ENCODE results near the gene IGF2BP2.
"Not testable (repeated sequence)": the region's sequence is repeated elsewhere in the genome, so short reads cannot be mapped to it uniquely, and the experiment has no call there.

IGF2BP2 gene

GRCh38 chr3:185715091-185715490 lies 109.8 kb downstream of the IGF2BP2 start:
- no peak for DNase-seq (ENCODE audit: low read depth in 2 of 2)

- no peak for DNase-seq (ENCODE audit: low read depth in 2 of 2)
Observed at GRCh38 chr3:185714085-185714484, 110.8 kb downstream of the IGF2BP2 start.

- DNase-seq (ENCODE audit: low read depth in 2 of 2): no peak
Observed at GRCh38 chr3:185713015-185713414, 111.8 kb downstream of the IGF2BP2 start.

- no peak for DNase-seq (ENCODE audit: low read depth in 2 of 2)
Observed at GRCh38 chr3:185712337-185712736, 112.5 kb downstream of the IGF2BP2 start.

GRCh38 chr3:185711255-185711870 lies 113.5 kb downstream of the IGF2BP2 start:
- no peak for DNase-seq (ENCODE audit: low read depth in 2 of 2)

- DNase-seq (ENCODE audit: low read depth in 2 of 2): no peak
Observed at GRCh38 chr3:185709251-185709955, 115.4 kb downstream of the IGF2BP2 start.

- no peak for DNase-seq (ENCODE audit: low read depth in 2 of 2)
Observed at GRCh38 chr3:185708392-185708791, 116.5 kb downstream of the IGF2BP2 start.

- no peak for DNase-seq (ENCODE audit: low read depth in 2 of 2)
Observed at GRCh38 chr3:185705498-185705897, 119.3 kb downstream of the IGF2BP2 start.

GRCh38 chr3:185702262-185703225 lies 122.3 kb downstream of the IGF2BP2 start:
- no peak for DNase-seq (ENCODE audit: low read depth in 2 of 2)

GRCh38 chr3:185701611-185702261 lies 123.1 kb downstream of the IGF2BP2 start:
- DNase-seq (ENCODE audit: low read depth in 2 of 2): no peak

GRCh38 chr3:185699927-185700326 lies 124.9 kb downstream of the IGF2BP2 start:
- no peak for DNase-seq (ENCODE audit: low read depth in 2 of 2)

- DNase-seq (ENCODE audit: low read depth in 2 of 2): not testable (repeated sequence)
Observed at GRCh38 chr3:185697228-185697627, 127.6 kb downstream of the IGF2BP2 start.

GRCh38 chr3:185696039-185696438 lies 128.8 kb downstream of the IGF2BP2 start:
- no peak for DNase-seq (ENCODE audit: low read depth in 2 of 2)

- no peak for DNase-seq (ENCODE audit: low read depth in 2 of 2)
Observed at GRCh38 chr3:185693985-185694653, 130.7 kb downstream of the IGF2BP2 start.

GRCh38 chr3:185691622-185692021 lies 133.2 kb downstream of the IGF2BP2 start:
- DNase-seq (ENCODE audit: low read depth in 2 of 2): no peak

- no peak for DNase-seq (ENCODE audit: low read depth in 2 of 2)
Observed at GRCh38 chr3:185687271-185687878, 137.5 kb downstream of the IGF2BP2 start.

GRCh38 chr3:185685231-185686035 lies 139.4 kb downstream of the IGF2BP2 start:
- DNase-seq (ENCODE audit: low read depth in 2 of 2): no peak

- no peak for DNase-seq (ENCODE audit: low read depth in 2 of 2)
Observed at GRCh38 chr3:185680231-185680630, 144.6 kb downstream of the IGF2BP2 start.

- no peak for DNase-seq (ENCODE audit: low read depth in 2 of 2)
Observed at GRCh38 chr3:185678027-185678426, 146.8 kb downstream of the IGF2BP2 start.

All from stimulated activated CD4-positive, alpha-beta T cell treated with anti-CD3 and anti-CD28 coated beads, Interleukin-1b, Interleukin-23, amount 100 ng/mL, for 4 hours (primary cell).